ENCODE results near the gene NAPSA.
"Not testable (repeated sequence)": the region's sequence is repeated elsewhere in the genome, so short reads cannot be mapped to it uniquely, and the experiment has no call there.

Gene NAPSA

GRCh38 chr19:50358483-50359327, 6.7 kb downstream of the NAPSA start:
- DNase-seq (ENCODE audit: low read depth): no peak

DNA sequence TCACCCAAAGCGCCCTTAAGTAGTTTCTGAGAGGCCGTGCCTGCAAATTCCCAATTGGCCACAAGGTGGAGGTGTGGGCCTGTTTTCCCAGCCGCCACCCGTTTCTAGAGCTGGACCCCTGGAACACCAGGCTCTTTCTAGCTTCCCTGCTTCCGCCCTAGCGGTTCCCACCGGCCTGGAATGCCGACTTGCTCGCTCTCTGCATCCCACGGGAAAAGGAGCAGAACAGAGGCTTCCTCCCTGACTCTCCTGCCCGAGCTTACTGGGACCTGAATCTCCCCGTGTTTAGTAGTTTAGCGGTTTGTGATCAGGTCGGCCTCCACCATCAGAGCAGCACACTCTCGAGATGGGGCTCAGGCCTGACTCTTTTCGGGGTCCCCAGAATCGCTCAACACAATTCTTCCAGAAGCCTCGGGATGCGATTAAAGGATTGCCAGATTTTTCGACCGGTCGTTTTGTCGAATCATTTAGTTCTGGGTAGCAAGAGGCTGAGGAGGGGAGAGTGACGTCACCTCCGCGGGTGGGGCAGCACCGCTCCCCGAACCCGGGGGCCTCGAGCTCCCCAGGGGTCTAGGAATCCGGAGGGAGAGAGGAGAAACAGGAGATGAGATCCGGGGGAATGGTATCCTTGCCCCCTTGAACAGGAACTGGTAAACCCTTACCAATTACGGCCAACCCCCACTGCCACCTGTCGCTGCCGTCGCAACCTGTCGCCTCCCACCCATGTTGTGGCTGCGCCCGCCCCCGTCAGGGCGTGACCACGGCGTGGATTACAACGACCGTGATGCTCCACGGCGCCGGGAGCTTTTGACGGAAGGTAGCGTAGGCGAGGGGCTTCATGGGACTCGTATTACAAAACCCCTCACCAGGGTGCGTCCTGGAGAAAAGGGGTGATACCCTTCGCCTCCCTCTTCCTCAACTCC, 8.0 kb downstream of the NAPSA start:
- no peak for DNase-seq (ENCODE audit: low read depth)

DNA sequence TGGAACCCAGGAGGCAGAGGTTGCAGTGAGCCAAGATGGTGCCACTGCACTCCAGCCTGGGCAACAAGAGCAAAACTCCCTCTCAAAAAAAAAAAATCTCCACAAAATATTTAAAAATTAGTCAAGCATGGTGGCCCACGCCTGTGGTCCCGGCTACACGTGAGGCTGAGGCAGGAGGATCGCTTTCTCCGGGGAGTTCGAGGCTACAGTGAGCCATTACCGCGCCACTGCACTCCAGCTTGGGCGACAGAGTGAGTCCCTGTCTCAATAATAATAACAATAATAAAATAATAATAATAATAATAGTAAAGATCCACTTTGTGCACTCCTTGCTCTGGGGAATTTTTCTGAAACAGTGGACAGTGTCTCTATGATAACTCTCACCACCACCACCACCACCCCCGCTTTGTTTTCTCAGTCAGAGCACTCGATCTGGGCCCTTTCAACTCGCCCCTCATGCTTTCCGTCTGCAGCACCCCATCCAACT, 8.7 kb downstream of the NAPSA start:
- DNase-seq (ENCODE audit: low read depth): no peak

- DNase-seq (ENCODE audit: low read depth): not testable (repeated sequence)
Observed at GRCh38 chr19:50353487-50353880, 12.0 kb downstream of the NAPSA start.

DNA sequence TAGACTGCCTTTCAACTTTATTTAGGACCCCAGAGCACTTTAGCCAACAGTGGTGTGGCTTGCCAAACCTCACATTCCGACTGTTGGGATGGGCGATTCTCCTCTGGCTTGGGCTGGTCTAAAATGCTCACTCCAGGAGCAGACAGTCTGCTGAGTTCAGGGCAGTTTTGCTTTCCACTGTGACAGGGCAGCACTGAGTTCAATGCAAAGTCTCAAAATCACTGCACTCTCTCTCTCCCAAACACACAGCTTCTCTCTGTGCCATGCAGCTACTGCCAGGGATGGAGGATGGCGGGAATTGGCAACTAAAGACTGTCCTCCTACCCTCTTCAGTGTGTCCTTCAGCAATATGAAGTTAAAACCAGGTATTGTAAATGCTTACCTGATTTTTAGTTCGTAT, 13.2 kb downstream of the NAPSA start:
- DNase-seq (ENCODE audit: low read depth): no peak

DNA sequence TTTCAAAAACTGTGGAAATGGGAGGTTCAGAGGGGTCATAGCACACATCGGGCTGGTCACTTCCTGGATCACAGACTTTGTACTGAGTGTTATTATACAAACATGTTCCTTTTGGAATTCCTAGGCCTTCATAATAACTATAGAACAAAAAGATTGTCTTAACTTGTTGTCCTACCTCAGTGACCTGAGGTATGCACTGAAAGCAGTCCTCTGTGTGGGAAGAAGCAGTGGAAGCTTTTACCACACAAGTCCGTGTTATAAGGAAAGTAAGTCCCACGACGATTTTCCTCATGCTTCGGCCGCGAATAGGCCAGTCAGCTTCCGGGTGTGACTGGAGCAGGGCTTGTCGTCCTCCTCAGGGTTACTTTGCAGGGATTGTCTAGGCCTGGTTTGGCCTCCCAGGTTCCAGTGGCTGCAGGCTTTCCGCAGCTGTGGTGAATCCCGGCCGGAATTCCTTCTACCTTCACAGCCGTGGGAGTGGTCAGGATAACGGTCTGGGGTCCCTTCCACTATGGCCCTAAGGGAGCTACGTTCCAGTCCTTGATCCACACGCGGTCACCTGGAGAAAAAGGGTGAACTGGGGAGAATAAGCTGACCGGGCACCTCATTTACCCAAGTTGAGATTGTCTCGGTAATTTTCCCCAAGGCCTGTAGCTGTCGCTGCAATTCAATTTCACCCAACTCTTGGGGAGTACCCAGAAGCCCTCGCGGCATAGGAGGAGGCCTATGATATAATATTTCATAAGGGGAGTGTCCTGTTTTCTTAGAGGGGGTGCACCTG, 16.0 kb downstream of the NAPSA start:
- DNase-seq (ENCODE audit: low read depth): no peak

- DNase-seq (ENCODE audit: low read depth): not testable (repeated sequence)
Observed at GRCh38 chr19:50347089-50347581, 18.3 kb downstream of the NAPSA start.

DNA sequence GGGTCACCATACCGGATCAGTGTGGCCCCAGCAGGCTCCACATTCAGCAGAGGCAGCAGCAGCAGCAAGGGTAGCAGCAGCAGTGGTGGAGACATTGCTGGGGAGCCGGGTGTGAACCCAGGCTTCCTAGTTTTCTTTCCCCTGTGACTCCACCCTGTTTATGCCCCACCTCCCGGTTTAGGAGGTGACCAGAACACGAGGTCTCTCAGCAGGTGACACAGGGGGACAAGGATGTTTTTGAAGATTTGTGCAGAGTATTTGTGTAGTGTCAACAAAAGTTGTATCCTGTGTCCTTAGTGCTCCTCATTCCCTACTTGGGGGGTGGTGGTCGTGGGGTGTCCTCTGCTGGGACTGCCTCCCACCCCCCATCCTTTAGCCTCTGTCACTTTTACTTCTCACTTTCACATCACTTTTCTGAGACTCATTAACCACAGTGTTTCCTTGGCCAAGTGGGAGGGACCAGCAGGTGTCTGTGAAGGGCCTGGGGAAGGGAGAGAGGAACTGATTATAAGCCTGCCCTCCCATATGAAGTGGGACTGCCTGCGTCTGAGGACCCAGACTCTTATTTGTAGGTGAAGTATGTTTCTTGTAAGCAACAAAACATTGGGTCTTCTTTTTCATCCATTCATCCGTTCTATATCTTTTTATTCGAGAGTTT, 20.6 kb downstream of the NAPSA start:
- DNase-seq (ENCODE audit: low read depth): no peak

- no peak for DNase-seq (ENCODE audit: low read depth)
Observed at GRCh38 chr19:50341091-50341564, 24.3 kb downstream of the NAPSA start.

GRCh38 chr19:50340331-50340730, 25.1 kb downstream of the NAPSA start:
- no peak for DNase-seq (ENCODE audit: low read depth)

DNA sequence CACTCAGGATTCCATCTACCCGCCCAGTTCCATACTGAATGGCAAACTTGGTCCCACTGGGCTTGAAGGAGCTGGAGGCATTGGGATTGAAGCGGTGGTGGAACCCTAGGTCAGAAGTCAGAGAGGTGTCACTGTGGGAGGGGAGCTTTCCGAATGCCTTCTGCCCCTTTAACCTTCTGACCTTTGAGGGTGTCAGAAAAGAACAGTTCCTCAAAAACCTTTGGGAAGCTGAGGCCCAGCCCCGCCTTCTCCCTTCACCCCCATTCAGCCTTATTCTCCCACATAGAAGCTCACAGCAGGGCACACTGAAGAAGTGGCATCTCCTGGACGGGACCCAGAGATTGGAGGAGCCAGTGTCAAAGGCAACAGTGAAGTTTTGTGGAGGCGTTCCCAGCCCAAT, 28.4 kb downstream of the NAPSA start:
- not testable (repeated sequence) for DNase-seq (ENCODE audit: low read depth)

- DNase-seq (ENCODE audit: low read depth): no peak
Observed at GRCh38 chr19:50334741-50335421, 30.6 kb downstream of the NAPSA start.

DNA sequence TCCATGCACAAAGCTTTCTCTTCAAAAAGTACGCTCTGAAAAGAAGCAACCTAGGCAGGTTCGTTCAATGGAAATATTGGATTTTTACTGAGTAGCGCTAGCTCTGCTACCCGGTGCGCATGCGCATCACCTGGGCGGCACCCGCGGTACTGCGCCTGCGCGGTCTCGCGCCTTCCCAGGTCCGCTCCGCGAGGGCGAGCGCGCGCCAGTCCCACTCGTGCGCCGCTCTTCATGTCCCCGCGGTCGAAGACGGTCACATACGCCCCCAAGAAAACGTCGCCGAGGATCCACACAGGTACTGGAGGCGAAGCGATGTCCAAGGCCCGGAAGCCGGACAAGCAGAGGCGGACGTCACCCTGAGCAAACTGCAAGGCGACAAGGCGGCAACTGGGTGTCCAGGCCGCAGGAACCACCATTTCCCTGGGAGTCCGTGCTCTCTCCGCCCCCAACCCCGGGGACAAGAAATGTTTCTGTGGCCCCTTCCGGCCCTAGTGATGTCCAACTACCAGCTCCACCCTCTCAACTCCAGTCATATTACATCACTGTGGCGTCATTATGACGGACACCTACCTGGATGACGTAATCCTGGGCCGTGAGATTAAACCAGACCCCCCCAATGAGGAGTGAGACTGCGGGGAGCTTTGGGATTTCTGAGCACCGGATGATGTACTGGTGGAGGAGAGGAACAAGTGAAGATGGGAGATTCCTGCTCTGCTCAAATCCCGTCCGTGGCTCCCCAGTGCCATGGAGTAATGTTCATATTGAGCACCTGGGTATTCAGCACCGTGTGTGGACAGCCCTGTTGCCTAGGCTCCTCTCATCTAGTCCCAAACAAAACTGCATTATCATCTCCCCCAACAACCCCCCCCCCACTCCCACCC, 31.5 kb downstream of the NAPSA start:
- peak; percentile 76 for DNase-seq (ENCODE audit: low read depth)

DNA sequence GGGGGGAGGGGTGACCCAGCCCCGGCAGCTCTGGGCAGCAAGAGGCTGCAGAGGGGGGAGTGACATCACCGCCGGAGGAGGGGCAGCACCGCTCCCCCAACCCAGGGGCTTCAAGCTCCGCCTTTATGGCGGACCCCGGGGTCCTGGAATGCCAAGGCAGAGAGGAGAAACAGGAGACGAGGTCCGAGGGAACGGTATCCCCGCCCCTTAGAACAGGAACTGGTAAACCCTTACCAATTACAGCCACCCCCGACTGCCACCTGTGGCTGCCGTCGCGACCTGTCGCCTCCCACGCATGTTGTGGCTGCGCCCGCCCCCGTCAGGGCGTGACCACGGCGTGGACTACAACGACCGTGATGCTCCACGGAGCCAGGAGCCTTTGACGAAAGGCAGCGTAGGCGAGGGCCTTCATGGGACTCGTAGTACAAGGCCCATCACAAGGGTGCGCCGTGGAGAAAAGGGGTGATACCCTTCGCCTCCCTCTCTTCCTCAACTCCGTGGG, 32.2 kb downstream of the NAPSA start:
- DNase-seq (ENCODE audit: low read depth): peak; percentile 91

- DNase-seq (ENCODE audit: low read depth): no peak
Observed at GRCh38 chr19:50332244-50333038, 33.0 kb downstream of the NAPSA start.

DNA sequence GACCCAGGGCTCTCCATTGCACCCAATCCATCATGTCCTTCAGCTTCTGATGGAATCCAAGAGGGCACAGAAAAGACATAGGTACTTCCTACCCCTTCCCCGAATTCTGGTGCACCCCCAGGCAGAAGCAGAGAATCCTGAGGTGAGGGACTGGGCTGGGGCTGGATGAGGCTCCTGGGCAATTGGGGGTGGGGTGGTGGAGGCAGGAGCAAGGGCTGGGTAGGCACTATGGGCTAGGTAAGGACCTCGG, 33.5 kb downstream of the NAPSA start:
- no peak for DNase-seq (ENCODE audit: low read depth)

GRCh38 chr19:50331221-50331993, 34.0 kb downstream of the NAPSA start:
- DNase-seq (ENCODE audit: low read depth): no peak

All from CMK (cell line).